ENCODE measurements around the gene SPAG17.

GRCh38 chr1:118118469-118118868 is 66.6 kb downstream of the SPAG17 start:
- TF ChIP-seq CTCF (IDR thresholded peaks at IDR 0.05) (no peak), POLR2AphosphoS5 (IDR thresholded peaks at IDR 0.05) (no peak), POLR2A (IDR thresholded peaks at IDR 0.05) (no peak), EP300 (IDR thresholded peaks at IDR 0.05) (no peak)

All from suprapubic skin (tissue), 4 donors.